GM19467 (cell line): Measurements from ENCODE around the gene BHLHE23.

ENCODE experiments used
- ATAC-seq: cut with Tn5 transposase; IDR thresholded peaks from one replicate; pipeline ENCODE4 v1.9.1; 2021; ENCODE audit warnings: mild to moderate bottlenecking, moderate library complexity; ENCODE audit not compliant: unreplicated experiment

The BHLHE23 gene

GRCh38 chr20:63009988-63010769, 3.4 kb upstream of the BHLHE23 start:
- ATAC-seq, result peak; percentile 50

GRCh38 chr20:63009045-63009961, 2.5 kb upstream of the BHLHE23 start:
- ATAC-seq, result peak; percentile 50

GRCh38 chr20:63008541-63009044, 1.8 kb upstream of the BHLHE23 start:
- no peak for ATAC-seq

GRCh38 chr20:63007646-63008488, 1.1 kb upstream of the BHLHE23 start:
- ATAC-seq, result no peak

GRCh38 chr20:63007360-63007645, 539 bp upstream of the BHLHE23 start:
- ATAC-seq, result no peak

GRCh38 chr20:63005862-63006539, 763 bp downstream of the BHLHE23 start:
- ATAC-seq, result no peak

GRCh38 chr20:63005365-63005861, 1.4 kb downstream of the BHLHE23 start:
- no peak for ATAC-seq

GRCh38 chr20:63004607-63005364, 2.0 kb downstream of the BHLHE23 start:
- ATAC-seq, result no peak

GRCh38 chr20:63003546-63003945, 3.2 kb downstream of the BHLHE23 start:
- ATAC-seq, result no peak

- ATAC-seq, result no peak
Measured at GRCh38 chr20:63002511-63002910, 4.3 kb downstream of the BHLHE23 start.

GRCh38 chr20:63000958-63001357, 5.8 kb downstream of the BHLHE23 start:
- ATAC-seq, result no peak

GRCh38 chr20:63000036-63000435, 6.7 kb downstream of the BHLHE23 start:
- ATAC-seq, result no peak

GRCh38 chr20:62999580-62999979, 7.2 kb downstream of the BHLHE23 start:
- ATAC-seq, result no peak

- ATAC-seq, result no peak
Measured at GRCh38 chr20:62998449-62998848, 8.3 kb downstream of the BHLHE23 start.

GRCh38 chr20:62997417-62998035, 9.2 kb downstream of the BHLHE23 start:
- ATAC-seq, result no peak

GRCh38 chr20:62996596-62996982, 10.2 kb downstream of the BHLHE23 start:
- no peak for ATAC-seq

GRCh38 chr20:62995898-62996595, 10.7 kb downstream of the BHLHE23 start:
- no peak for ATAC-seq

GRCh38 chr20:62995481-62995880, 11.3 kb downstream of the BHLHE23 start:
- no peak for ATAC-seq
